Calu3 (cell line): Measurements from ENCODE around the gene RHBDF1. TPM values are rescaled to one million over a fixed set of nuclear protein-coding genes. Genes with fewer than 3 reads are reported as not detected.
"Not testable (repeated sequence)": the region's sequence is repeated elsewhere in the genome, so short reads cannot be mapped to it uniquely, and the experiment has no call there.

Experiments
- BruUV-seq: library from RNA; stranded (reverse); fragments of 400-500 nt; replicated peaks from 2 replicates; lab custom pipeline; 2021; lab: Mats Ljungman, UMichigan
- CTCF ChIA-PET: fragments of 300-600 bp; sonication (Branson Sonifier 250); formaldehyde crosslinking; loops from one replicate; lab custom pipeline; 2022; ENCODE audit warnings: antibody characterized with exemption; lab: Charles Lee
- DNase-seq: peaks from one replicate; pipeline ENCODE4 v3.0.0; 2022
- H3K27ac Mint-ChIP-seq: one replicate; pipeline ENCODE4 v1.8.0; 2022; ENCODE audit warnings: mixed read lengths; ENCODE audit not compliant: unreplicated experiment
- H3K27me3 Mint-ChIP-seq: one replicate; pipeline ENCODE4 v1.8.0; 2022; ENCODE audit warnings: mixed read lengths; ENCODE audit not compliant: unreplicated experiment
- H3K36me3 Mint-ChIP-seq: one replicate; pipeline ENCODE4 v1.8.0; 2022; ENCODE audit warnings: mild to moderate bottlenecking, moderate library complexity, mixed read lengths; ENCODE audit not compliant: insufficient read depth, unreplicated experiment
- H3K4me1 Mint-ChIP-seq: one replicate; pipeline ENCODE4 v1.8.0; 2022; ENCODE audit warnings: mild to moderate bottlenecking, low read depth, mixed read lengths; ENCODE audit not compliant: unreplicated experiment
- H3K4me3 Mint-ChIP-seq: one replicate; pipeline ENCODE4 v1.8.0; 2022; ENCODE audit warnings: mild to moderate bottlenecking, low read depth, moderate library complexity, mixed read lengths; ENCODE audit not compliant: unreplicated experiment
- H3K9me3 Mint-ChIP-seq: one replicate; pipeline ENCODE4 v1.8.0; 2022; ENCODE audit warnings: low read depth, mixed read lengths; ENCODE audit not compliant: unreplicated experiment
- intact Hi-C: fragments of 100-400 bp; cut with micrococcal nuclease; formaldehyde crosslinking; loops from one replicate; pipeline ENCODE4 v1.10.0; 2022; ENCODE audit not compliant: unreplicated experiment
- total RNA-seq: library from RNA; stranded (reverse); gene quantifications from 2 replicates; pipeline ENCODE4 v1.2.3, GENCODE V29; 2022
- TF ChIP-seq, protein P1 (sequence below): fragments of 200-600 bp; IDR thresholded peaks from one replicate; pipeline ENCODE4 v1.8.0; 2022; ENCODE audit warnings: antibody characterized with exemption; ENCODE audit not compliant: unreplicated experiment

Gene RHBDF1
- total RNA-seq, 1 experiment from 2014 or later: 60.2 TPM

GRCh38 chr16:42069-42457, 30.4 kb downstream of the RHBDF1 start:
- no peak overlapping the region for H3K4me3 Mint-ChIP-seq
- BruUV-seq: no TSS peak
- H3K4me1 Mint-ChIP-seq: peaks cover 27% of the 10 kb centered on the region
- no peaks in the 10 kb centered on the region for H3K27me3 Mint-ChIP-seq
- no peak overlapping the region for H3K27ac Mint-ChIP-seq
- intact Hi-C loops: no loop called here
- TF ChIP-seq, protein P1, sequence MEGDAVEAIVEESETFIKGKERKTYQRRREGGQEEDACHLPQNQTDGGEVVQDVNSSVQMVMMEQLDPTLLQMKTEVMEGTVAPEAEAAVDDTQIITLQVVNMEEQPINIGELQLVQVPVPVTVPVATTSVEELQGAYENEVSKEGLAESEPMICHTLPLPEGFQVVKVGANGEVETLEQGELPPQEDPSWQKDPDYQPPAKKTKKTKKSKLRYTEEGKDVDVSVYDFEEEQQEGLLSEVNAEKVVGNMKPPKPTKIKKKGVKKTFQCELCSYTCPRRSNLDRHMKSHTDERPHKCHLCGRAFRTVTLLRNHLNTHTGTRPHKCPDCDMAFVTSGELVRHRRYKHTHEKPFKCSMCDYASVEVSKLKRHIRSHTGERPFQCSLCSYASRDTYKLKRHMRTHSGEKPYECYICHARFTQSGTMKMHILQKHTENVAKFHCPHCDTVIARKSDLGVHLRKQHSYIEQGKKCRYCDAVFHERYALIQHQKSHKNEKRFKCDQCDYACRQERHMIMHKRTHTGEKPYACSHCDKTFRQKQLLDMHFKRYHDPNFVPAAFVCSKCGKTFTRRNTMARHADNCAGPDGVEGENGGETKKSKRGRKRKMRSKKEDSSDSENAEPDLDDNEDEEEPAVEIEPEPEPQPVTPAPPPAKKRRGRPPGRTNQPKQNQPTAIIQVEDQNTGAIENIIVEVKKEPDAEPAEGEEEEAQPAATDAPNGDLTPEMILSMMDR: no peak
- peaks cover 45% of the 10 kb centered on the region for H3K36me3 Mint-ChIP-seq
- no peaks in the 10 kb centered on the region for H3K9me3 Mint-ChIP-seq
- CTCF ChIA-PET: no interaction called here
- DNase-seq: no peak

- CTCF ChIA-PET: no interaction called here
- intact Hi-C loops: no loop called here
- H3K4me3 Mint-ChIP-seq: no peak overlapping the region
- peaks cover 42% of the 10 kb centered on the region for H3K36me3 Mint-ChIP-seq
- no peak overlapping the region for H3K27ac Mint-ChIP-seq
- BruUV-seq: no TSS peak
- DNase-seq: no peak
- no peaks in the 10 kb centered on the region for H3K9me3 Mint-ChIP-seq
- H3K27me3 Mint-ChIP-seq: no peaks in the 10 kb centered on the region
- TF ChIP-seq, protein P1: no peak
- peaks cover 27% of the 10 kb centered on the region for H3K4me1 Mint-ChIP-seq
Measured at GRCh38 chr16:41439-42068, 30.9 kb downstream of the RHBDF1 start.

GRCh38 chr16:38941-39892, 33.2 kb downstream of the RHBDF1 start:
- CTCF ChIA-PET: interaction anchor here (0.7 to 2.2 kb wide), 4 partner anchors 11 to 326 kb away, joined by 3 to 12 read pairs (median 4); partner anchors contain the start of genes POLR3K and SNRNP25
- Mint-ChIP-seq H3K36me3 (peaks cover 32% of the 10 kb centered on the region), H3K4me3 (no peak overlapping the region), H3K27ac (no peak overlapping the region), H3K27me3 (no peaks in the 10 kb centered on the region), H3K4me1 (peaks cover 34% of the 10 kb centered on the region), H3K9me3 (no peaks in the 10 kb centered on the region)
- TF ChIP-seq, protein P1: no peak
- intact Hi-C loops: no loop called here
- peak; percentile 86 for DNase-seq
- no TSS peak for BruUV-seq

- intact Hi-C loops, BruUV-seq, H3K9me3 Mint-ChIP-seq, DNase-seq, H3K27ac Mint-ChIP-seq, H3K4me3 Mint-ChIP-seq, H3K27me3 Mint-ChIP-seq: not testable (repeated sequence)
- CTCF ChIA-PET: interaction anchor here (1.0 to 2.2 kb wide), 2 partner anchors 15 to 25 kb away, joined by 3 to 12 read pairs; partner anchors contain the start of genes POLR3K and SNRNP25
- peaks cover 35% of the 10 kb centered on the region for H3K4me1 Mint-ChIP-seq
- peaks cover 25% of the 10 kb centered on the region for H3K36me3 Mint-ChIP-seq
Measured at GRCh38 chr16:38206-38605, 34.2 kb downstream of the RHBDF1 start.
